HCT116 (cell line): ENCODE measurements around the gene CALM1. TPM values are rescaled to one million over a fixed set of nuclear protein-coding genes. Genes with fewer than 3 reads are reported as not detected.

Experiments
- ATAC-seq: fragments of 200-7000 bp; cut with Tn5 transposase; 2 replicates; pipeline ENCODE4 v1.9.1; 2020; ENCODE audit warnings: mild to moderate bottlenecking, moderate library complexity
- BruUV-seq: library from RNA; stranded (reverse); fragments of 400-500 nt; replicated peaks from 2 replicates; lab custom pipeline; 2021; lab: Mats Ljungman, UMichigan
- CTCF ChIA-PET: fragments of 300-600 bp; sonication (Branson Sonifier 250); formaldehyde crosslinking; loops from one replicate; lab custom pipeline; 2021; ENCODE audit warnings: antibody characterized with exemption; lab: Charles Lee
- POLR2A ChIA-PET: fragments of 300-600, 350-600 bp; sonication (Branson Sonifier 250); formaldehyde crosslinking; loops from one replicate; lab custom pipeline; 2021; ENCODE audit warnings: antibody characterized with exemption; lab: Charles Lee
- RAD21 ChIA-PET, 2 experiments: fragments of 300-600 bp; sonication (Branson Sonifier 250); formaldehyde crosslinking; loops; one replicate each; lab custom pipeline; 2023; ENCODE audit warnings: low total read pairs in 2 of 2; ENCODE audit not compliant: uncharacterized antibody in 2 of 2, unreplicated experiment in 2 of 2, low non-redundant PET in 1 of 2; lab: Charles Lee
- DNase-seq: peaks from one replicate; pipeline ENCODE4 v3.0.0-alpha.2; 2010; ENCODE audit warnings: low read depth, low spot score
- H2AFZ ChIP-seq: fragments of 200-600 bp; shearing (Covaris generic), sonication (generic); 2 replicates; pipeline ENCODE4 v1.6.1; 2017; ENCODE audit warnings: low read depth, mixed run types, mixed read lengths, antibody characterized with exemption, low read length; ENCODE audit not compliant: poor library complexity, severe bottlenecking
- H3K27ac ChIP-seq: 2 replicates; pipeline ENCODE4 v1.5.1; 2012; ENCODE audit warnings: low read depth, low read length
- H3K27me3 ChIP-seq: fragments of 200-600 bp; sonication (generic); 2 replicates; pipeline ENCODE4 v1.6.1; 2016; ENCODE audit warnings: mixed run types, low read length, mixed read lengths; ENCODE audit not compliant: insufficient read depth
- H3K36me3 ChIP-seq, 2 experiments: fragments of 200-500 bp in 1 of 2; fragments of 200-600 bp in 1 of 2; sonication (Bioruptor generic) in 1 of 2; sonication (generic) in 1 of 2; 2 replicates each; pipeline versions ENCODE4 v1.5.1 to v1.6.1; 2014 to 2016; ENCODE audit warnings: low read length in 2 of 2, inconsistent platforms in 1 of 2, mixed read lengths in 1 of 2, mixed run types in 1 of 2; ENCODE audit not compliant: insufficient read depth in 2 of 2, control insufficient read depth in 1 of 2
- H3K4me1 ChIP-seq, 2 experiments: fragments of 200-600 bp in 1 of 2; sonication (generic) in 1 of 2; 2 replicates each; pipeline versions ENCODE4 v1.5.1 to v1.6.1; 2012 to 2017; ENCODE audit warnings: low read length in 2 of 2, inconsistent platforms in 1 of 2, mild to moderate bottlenecking in 1 of 2, mixed read lengths in 1 of 2, mixed run types in 1 of 2, moderate library complexity in 1 of 2; ENCODE audit not compliant: insufficient read depth in 2 of 2, control insufficient read depth in 1 of 2
- H3K4me2 ChIP-seq: fragments of 200-600 bp; sonication (generic); 2 replicates; pipeline ENCODE4 v1.6.1; 2017; ENCODE audit warnings: mixed run types, low read length, mixed read lengths
- H3K4me3 ChIP-seq, 2 experiments: fragments of 200-600 bp in 1 of 2; sonication (generic) in 1 of 2; replicated peaks in 1 of 2; 2 replicates each; pipeline ENCODE4 v1.5.1; 2011 to 2016; ENCODE audit warnings: low read length in 2 of 2, control low read depth in 1 of 2, low read depth in 1 of 2, mild to moderate bottlenecking in 1 of 2, mixed read lengths in 1 of 2, mixed run types in 1 of 2
- H3K79me2 ChIP-seq: fragments of 200-600 bp; sonication (generic); 2 replicates; pipeline ENCODE4 v1.6.1; 2017; ENCODE audit warnings: mild to moderate bottlenecking, mixed run types, low read length, moderate library complexity, mixed read lengths; ENCODE audit not compliant: insufficient read depth
- H3K9ac ChIP-seq: fragments of 200-600 bp; sonication (generic); 2 replicates; pipeline ENCODE4 v1.6.1; 2016; ENCODE audit warnings: low read length, mixed read lengths
- H3K9me2 ChIP-seq: fragments of 200-600 bp; sonication (generic), shearing (Covaris generic); 2 replicates; pipeline ENCODE4 v1.6.1; 2017; ENCODE audit warnings: mixed run types, mild to moderate bottlenecking, moderate library complexity; ENCODE audit not compliant: insufficient read depth
- H3K9me3 ChIP-seq, 2 experiments: fragments of 200-500 bp in 1 of 2; fragments of 200-600 bp in 1 of 2; sonication (Bioruptor generic) in 1 of 2; sonication (generic) in 1 of 2; 2 replicates each; pipeline ENCODE4 v1.6.1; 2014 to 2017; ENCODE audit warnings: low read length in 2 of 2, mixed read lengths in 2 of 2, inconsistent platforms in 1 of 2, low read depth in 1 of 2, mild to moderate bottlenecking in 1 of 2, mixed run types in 1 of 2, moderate library complexity in 1 of 2; ENCODE audit not compliant: control insufficient read depth in 1 of 2, insufficient read depth in 1 of 2
- H4K20me1 ChIP-seq: fragments of 200-600 bp; sonication (generic), shearing (Covaris generic); 2 replicates; pipeline ENCODE4 v1.6.1; 2017; ENCODE audit warnings: mixed run types, mild to moderate bottlenecking, moderate library complexity; ENCODE audit not compliant: insufficient read depth
- CBX3 ChIP-seq: IDR thresholded peaks from 2 replicates; pipeline ENCODE4 v1.6.1; 2012; ENCODE audit warnings: low read depth
- CEBPB ChIP-seq: IDR thresholded peaks from 2 replicates; pipeline ENCODE4 v1.6.1; 2012; ENCODE audit warnings: low read depth
- EGR1 ChIP-seq: IDR thresholded peaks from 2 replicates; pipeline ENCODE4 v1.6.1; 2012; ENCODE audit warnings: low read depth
- ELF1 ChIP-seq: IDR thresholded peaks from 2 replicates; pipeline ENCODE4 v1.6.1; 2012; ENCODE audit warnings: low read depth, borderline replicate concordance
- EZH2phosphoT487 ChIP-seq: fragments of 200-600 bp; IDR thresholded peaks from 2 replicates; pipeline ENCODE4 v1.6.1; 2018; ENCODE audit warnings: antibody characterized with exemption, borderline replicate concordance
- JUND ChIP-seq: IDR thresholded peaks from 2 replicates; pipeline ENCODE4 v1.6.1; 2012
- POLR2A ChIP-seq: IDR thresholded peaks from 2 replicates; pipeline ENCODE4 v1.7.0; 2011; ENCODE audit warnings: borderline replicate concordance; ENCODE audit not compliant: insufficient read depth, insufficient read length; ENCODE audit errors: extremely low read depth
- POLR2AphosphoS5 ChIP-seq: IDR thresholded peaks from 2 replicates; pipeline ENCODE4 v1.6.1; 2011; ENCODE audit warnings: mild to moderate bottlenecking, low read depth, low read length, moderate library complexity
- RAD21 ChIP-seq: IDR thresholded peaks from 2 replicates; pipeline ENCODE4 v1.6.1; 2012; ENCODE audit warnings: low read depth, mild to moderate bottlenecking
- SRF ChIP-seq: IDR thresholded peaks from 2 replicates; pipeline ENCODE4 v1.6.1; 2012; ENCODE audit warnings: low read depth
- TCF7L2 ChIP-seq: IDR thresholded peaks from 2 replicates; pipeline ENCODE4 v1.7.0; 2011; ENCODE audit warnings: borderline replicate concordance, inconsistent platforms; ENCODE audit not compliant: insufficient read depth, insufficient read length; ENCODE audit errors: extremely low read depth
- ZFX ChIP-seq: fragments of 450-650 bp; IDR thresholded peaks from 2 replicates; pipeline ENCODE4 v1.6.1; 2017
- intact Hi-C: fragments of 100-400 bp; cut with micrococcal nuclease; formaldehyde crosslinking; loops from 2 replicates; pipeline ENCODE4 v1.10.0; 2022
- total RNA-seq: library from RNA; stranded (reverse); gene quantifications from one replicate; pipeline ENCODE4 v1.2.1, GENCODE V29; 2021; ENCODE audit not compliant: unreplicated experiment
- TF ChIP-seq, protein P1 (sequence below), 3 experiments: fragments of 200-600 bp in 1 of 3; sonication (generic) in 1 of 3; IDR thresholded peaks in 2 of 3; conservative IDR thresholded peaks in 1 of 3; 2 replicates each; pipeline ENCODE4 v1.5.1; 2012 to 2017; ENCODE audit warnings: low read depth in 2 of 3, low read length in 2 of 3, antibody characterized with exemption in 1 of 3, borderline replicate concordance in 1 of 3, control low read depth in 1 of 3, mild to moderate bottlenecking in 1 of 3, mixed read lengths in 1 of 3, mixed run types in 1 of 3, moderate library complexity in 1 of 3; ENCODE audit not compliant: insufficient read depth in 1 of 3
- TF ChIP-seq, protein P2 (sequence below): IDR thresholded peaks from 2 replicates; pipeline ENCODE4 v1.6.1; 2012
- TF ChIP-seq, protein P3 (sequence below): IDR thresholded peaks from 2 replicates; pipeline ENCODE4 v1.6.1; 2011; ENCODE audit warnings: mild to moderate bottlenecking, low read length, moderate library complexity; ENCODE audit not compliant: insufficient replicate concordance; ENCODE audit errors: extremely low read depth

CALM1 gene
- total RNA-seq, 1 experiment from 2014 or later: 261 TPM

DNA sequence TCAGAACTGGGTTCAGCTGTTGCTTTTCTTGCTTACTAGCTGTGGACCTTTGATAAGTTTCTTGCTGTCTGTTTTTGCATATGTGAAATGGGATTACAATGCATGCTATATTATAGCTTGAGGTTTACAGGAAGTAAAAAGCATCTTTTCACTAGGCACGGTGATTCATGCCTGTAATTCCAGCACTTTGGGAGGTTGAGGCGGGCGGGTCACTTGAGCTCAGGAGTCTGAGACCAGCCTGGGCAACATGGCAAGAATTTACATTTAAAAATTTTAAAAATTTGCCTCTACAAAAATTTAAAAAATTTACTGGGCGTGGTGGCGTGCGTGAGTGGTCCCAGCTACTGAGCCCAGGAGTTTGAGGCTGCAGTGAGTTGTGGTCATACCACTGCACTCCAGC, 42.0 kb downstream of the CALM1 start:
- H3K4me1 ChIP-seq: no peaks in the 10 kb centered on the region; a peak in 1 of 4 replicates
- ChIA-PET CTCF (no interaction called here), POLR2A (no interaction called here), RAD21 (no interaction called here)
- no peaks in the 10 kb centered on the region for H3K36me3 ChIP-seq
- H3K9me2 ChIP-seq: no peaks in the 10 kb centered on the region
- no peaks in the 10 kb centered on the region for H4K20me1 ChIP-seq
- H2AFZ ChIP-seq: no peak overlapping the region
- H3K79me2 ChIP-seq: no peaks in the 10 kb centered on the region
- intact Hi-C loops: no loop called here
- H3K9ac ChIP-seq: no peak overlapping the region
- ATAC-seq: no peak
- TF ChIP-seq, protein P1, sequence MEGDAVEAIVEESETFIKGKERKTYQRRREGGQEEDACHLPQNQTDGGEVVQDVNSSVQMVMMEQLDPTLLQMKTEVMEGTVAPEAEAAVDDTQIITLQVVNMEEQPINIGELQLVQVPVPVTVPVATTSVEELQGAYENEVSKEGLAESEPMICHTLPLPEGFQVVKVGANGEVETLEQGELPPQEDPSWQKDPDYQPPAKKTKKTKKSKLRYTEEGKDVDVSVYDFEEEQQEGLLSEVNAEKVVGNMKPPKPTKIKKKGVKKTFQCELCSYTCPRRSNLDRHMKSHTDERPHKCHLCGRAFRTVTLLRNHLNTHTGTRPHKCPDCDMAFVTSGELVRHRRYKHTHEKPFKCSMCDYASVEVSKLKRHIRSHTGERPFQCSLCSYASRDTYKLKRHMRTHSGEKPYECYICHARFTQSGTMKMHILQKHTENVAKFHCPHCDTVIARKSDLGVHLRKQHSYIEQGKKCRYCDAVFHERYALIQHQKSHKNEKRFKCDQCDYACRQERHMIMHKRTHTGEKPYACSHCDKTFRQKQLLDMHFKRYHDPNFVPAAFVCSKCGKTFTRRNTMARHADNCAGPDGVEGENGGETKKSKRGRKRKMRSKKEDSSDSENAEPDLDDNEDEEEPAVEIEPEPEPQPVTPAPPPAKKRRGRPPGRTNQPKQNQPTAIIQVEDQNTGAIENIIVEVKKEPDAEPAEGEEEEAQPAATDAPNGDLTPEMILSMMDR (IDR thresholded peaks at IDR 0.05 in 2 of 3, conservative IDR thresholded peaks at IDR 0.05 in 1 of 3; ENCODE audit: borderline replicate concordance in 1 of 3, insufficient read depth in 1 of 3, low read depth in 2 of 3, low read length in 2 of 3): no peak
- no peak for TF ChIP-seq EZH2phosphoT487
- TF ChIP-seq SRF: no peak
- TF ChIP-seq CEBPB: no peak
- TF ChIP-seq RAD21: no peak
- TF ChIP-seq ELF1: no peak
- TF ChIP-seq POLR2A: no peak
- no peak for TF ChIP-seq CBX3
- TF ChIP-seq JUND: no peak
- TF ChIP-seq ZFX: no peak
- H3K4me3 ChIP-seq: no peak overlapping the region
- H3K4me2 ChIP-seq: no peak overlapping the region
- H3K27me3 ChIP-seq: no peaks in the 10 kb centered on the region
- no peak for DNase-seq
- no TSS peak for BruUV-seq
- H3K9me3 ChIP-seq: no peaks in the 10 kb centered on the region
- H3K27ac ChIP-seq: no peak overlapping the region

DNA sequence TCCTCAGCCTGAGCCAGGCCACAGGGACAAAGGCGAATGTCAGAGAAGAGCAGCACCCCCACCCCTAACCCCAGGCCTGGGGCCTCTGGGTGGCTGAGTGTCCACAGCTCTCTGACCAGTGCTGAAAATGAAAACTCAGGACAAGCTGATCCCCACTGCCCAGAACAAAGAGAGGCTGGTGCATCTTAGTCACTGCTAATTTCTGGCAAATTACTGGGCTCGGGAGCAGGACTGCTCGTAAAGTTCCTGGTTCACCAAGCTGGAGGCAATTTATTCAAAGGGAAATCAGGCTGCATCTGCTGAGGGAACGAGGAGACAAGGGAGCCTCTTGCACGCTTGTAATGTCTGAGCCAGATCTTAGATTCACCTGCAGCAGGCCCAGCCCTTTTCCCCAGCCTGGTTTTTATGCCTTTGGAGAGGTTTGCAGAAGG, 43.2 kb downstream of the CALM1 start:
- intact Hi-C loops: no loop called here
- no TSS peak for BruUV-seq
- RAD21 ChIA-PET: no interaction called here
- DNase-seq (no peak), ATAC-seq (no peak)
- Histone ChIP-seq H3K9me2 (no peaks in the 10 kb centered on the region), H3K79me2 (no peaks in the 10 kb centered on the region), H3K9me3 (no peaks in the 10 kb centered on the region), H2AFZ (no peak overlapping the region), H3K9ac (no peak overlapping the region), H3K27ac (no peak overlapping the region), H3K4me3 (no peak overlapping the region), H3K27me3 (no peaks in the 10 kb centered on the region), H3K4me1 (no peaks in the 10 kb centered on the region; a peak in 1 of 4 replicates), H3K4me2 (no peak overlapping the region), H3K36me3 (no peaks in the 10 kb centered on the region), H4K20me1 (no peaks in the 10 kb centered on the region)
- CTCF ChIA-PET: no interaction called here
- POLR2A ChIA-PET: no interaction called here
- TF ChIP-seq RAD21: no peak
- TF ChIP-seq, protein P2, sequence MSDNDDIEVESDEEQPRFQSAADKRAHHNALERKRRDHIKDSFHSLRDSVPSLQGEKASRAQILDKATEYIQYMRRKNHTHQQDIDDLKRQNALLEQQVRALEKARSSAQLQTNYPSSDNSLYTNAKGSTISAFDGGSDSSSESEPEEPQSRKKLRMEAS: no peak
- TF ChIP-seq, protein P1 (IDR thresholded peaks at IDR 0.05 in 2 of 3, conservative IDR thresholded peaks at IDR 0.05 in 1 of 3; ENCODE audit: borderline replicate concordance in 1 of 3, insufficient read depth in 1 of 3, low read depth in 2 of 3, low read length in 2 of 3): no peak
- TF ChIP-seq TCF7L2: no peak
- TF ChIP-seq POLR2AphosphoS5: no peak
- TF ChIP-seq EGR1: no peak
- TF ChIP-seq, protein P3, sequence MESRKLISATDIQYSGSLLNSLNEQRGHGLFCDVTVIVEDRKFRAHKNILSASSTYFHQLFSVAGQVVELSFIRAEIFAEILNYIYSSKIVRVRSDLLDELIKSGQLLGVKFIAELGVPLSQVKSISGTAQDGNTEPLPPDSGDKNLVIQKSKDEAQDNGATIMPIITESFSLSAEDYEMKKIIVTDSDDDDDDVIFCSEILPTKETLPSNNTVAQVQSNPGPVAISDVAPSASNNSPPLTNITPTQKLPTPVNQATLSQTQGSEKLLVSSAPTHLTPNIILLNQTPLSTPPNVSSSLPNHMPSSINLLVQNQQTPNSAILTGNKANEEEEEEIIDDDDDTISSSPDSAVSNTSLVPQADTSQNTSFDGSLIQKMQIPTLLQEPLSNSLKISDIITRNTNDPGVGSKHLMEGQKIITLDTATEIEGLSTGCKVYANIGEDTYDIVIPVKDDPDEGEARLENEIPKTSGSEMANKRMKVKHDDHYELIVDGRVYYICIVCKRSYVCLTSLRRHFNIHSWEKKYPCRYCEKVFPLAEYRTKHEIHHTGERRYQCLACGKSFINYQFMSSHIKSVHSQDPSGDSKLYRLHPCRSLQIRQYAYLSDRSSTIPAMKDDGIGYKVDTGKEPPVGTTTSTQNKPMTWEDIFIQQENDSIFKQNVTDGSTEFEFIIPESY: no peak
